Cardiac muscle cell (in vitro differentiated cells and primary cell): ENCODE data around the gene UQCRQ. TPM values are rescaled to one million over a fixed set of nuclear protein-coding genes. Genes with fewer than 3 reads are reported as not detected.

ENCODE experiments used
- DNase-seq, 2 donors: peaks; one replicate each; pipeline versions ENCODE4 v3.0.0 to v3.0.0-alpha.2; 2010 to 2017; ENCODE audit warnings: low read depth in 1 of 2, low spot score in 1 of 2
- H3K27ac ChIP-seq: fragments of 200-600 bp; sonication (generic); 2 replicates; pipeline ENCODE4 v1.5.1; 2016
- H3K27me3 ChIP-seq: fragments of 200-600 bp; sonication (generic); 2 replicates; pipeline ENCODE4 v1.6.0; 2016; ENCODE audit warnings: control low read depth
- H3K36me3 ChIP-seq: fragments of 200-600 bp; sonication (generic); 2 replicates; pipeline ENCODE4 v1.5.1; 2016; ENCODE audit warnings: control low read depth
- H3K4me1 ChIP-seq: fragments of 200-600 bp; sonication (generic); 2 replicates; pipeline ENCODE4 v1.8.1; 2017; ENCODE audit warnings: low read depth, mild to moderate bottlenecking, mixed run types
- H3K4me3 ChIP-seq: fragments of 200-600 bp; sonication (generic); 2 replicates; pipeline ENCODE4 v1.5.1; 2016; ENCODE audit warnings: mild to moderate bottlenecking
- H3K9me3 ChIP-seq: fragments of 200-600 bp; sonication (generic); 2 replicates; pipeline ENCODE4 v1.5.1; 2017; ENCODE audit warnings: low read depth, mild to moderate bottlenecking, control low read depth
- polyA plus RNA-seq: library from polyadenylated mRNA; unstranded; fragments of >200 nt; fragmentation: Nextera tagmentation; extraction: Ambion mirVana; gene quantifications from 2 replicates; pipeline ENCODE4 v1.2.1, GENCODE V29; 2016
- total RNA-seq: library from RNA; depleted of rRNA; stranded (reverse); fragments of >200 nt; gene quantifications from 2 replicates; pipeline ENCODE4 v1.2.3, GENCODE V29; 2016
- TF ChIP-seq, protein P1 (sequence below): IDR thresholded peaks from 2 replicates; pipeline ENCODE4 v1.5.1; 2012; ENCODE audit warnings: low read depth, mild to moderate bottlenecking, low read length

The UQCRQ gene
- total and polyA plus RNA-seq, 2 experiments from 2014 or later, result 97.0 to 1,297 TPM

GRCh38 chr5:132821791-132822190 lies 44.7 kb upstream of the UQCRQ start:
- Histone ChIP-seq H3K4me3 (no peak overlapping the region), H3K9me3 (no peaks in the 10 kb centered on the region), H3K4me1 (peaks cover 6% of the 10 kb centered on the region), H3K27me3 (peaks cover 36% of the 10 kb centered on the region), H3K27ac (no peak overlapping the region), H3K36me3 (no peaks in the 10 kb centered on the region)
- DNase-seq, result no peak
- TF ChIP-seq, protein P1, sequence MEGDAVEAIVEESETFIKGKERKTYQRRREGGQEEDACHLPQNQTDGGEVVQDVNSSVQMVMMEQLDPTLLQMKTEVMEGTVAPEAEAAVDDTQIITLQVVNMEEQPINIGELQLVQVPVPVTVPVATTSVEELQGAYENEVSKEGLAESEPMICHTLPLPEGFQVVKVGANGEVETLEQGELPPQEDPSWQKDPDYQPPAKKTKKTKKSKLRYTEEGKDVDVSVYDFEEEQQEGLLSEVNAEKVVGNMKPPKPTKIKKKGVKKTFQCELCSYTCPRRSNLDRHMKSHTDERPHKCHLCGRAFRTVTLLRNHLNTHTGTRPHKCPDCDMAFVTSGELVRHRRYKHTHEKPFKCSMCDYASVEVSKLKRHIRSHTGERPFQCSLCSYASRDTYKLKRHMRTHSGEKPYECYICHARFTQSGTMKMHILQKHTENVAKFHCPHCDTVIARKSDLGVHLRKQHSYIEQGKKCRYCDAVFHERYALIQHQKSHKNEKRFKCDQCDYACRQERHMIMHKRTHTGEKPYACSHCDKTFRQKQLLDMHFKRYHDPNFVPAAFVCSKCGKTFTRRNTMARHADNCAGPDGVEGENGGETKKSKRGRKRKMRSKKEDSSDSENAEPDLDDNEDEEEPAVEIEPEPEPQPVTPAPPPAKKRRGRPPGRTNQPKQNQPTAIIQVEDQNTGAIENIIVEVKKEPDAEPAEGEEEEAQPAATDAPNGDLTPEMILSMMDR, result no peak

- peak; percentile 62 to 71 for DNase-seq
- Histone ChIP-seq H3K27ac (no peak overlapping the region), H3K9me3 (no peaks in the 10 kb centered on the region), H3K4me1 (peaks cover 6% of the 10 kb centered on the region), H3K36me3 (no peaks in the 10 kb centered on the region), H3K4me3 (no peak overlapping the region), H3K27me3 (peaks cover 42% of the 10 kb centered on the region)
- TF ChIP-seq, protein P1, result no peak
Measured at GRCh38 chr5:132822650-132823480, 43.6 kb upstream of the UQCRQ start.

- Histone ChIP-seq H3K27me3 (peaks cover 45% of the 10 kb centered on the region), H3K4me3 (no peak overlapping the region), H3K36me3 (no peaks in the 10 kb centered on the region), H3K27ac (no peak overlapping the region), H3K9me3 (no peaks in the 10 kb centered on the region), H3K4me1 (peaks cover 6% of the 10 kb centered on the region)
- DNase-seq, result no peak
- TF ChIP-seq, protein P1, result no peak
Measured at GRCh38 chr5:132823481-132824050, 42.9 kb upstream of the UQCRQ start.

- DNase-seq, result no peak
- no peak overlapping the region for H3K4me3 ChIP-seq
- peaks cover 6% of the 10 kb centered on the region for H3K4me1 ChIP-seq
- no peak overlapping the region for H3K27ac ChIP-seq
- H3K27me3 ChIP-seq, result peaks cover 52% of the 10 kb centered on the region
- H3K36me3 ChIP-seq, result no peaks in the 10 kb centered on the region
- H3K9me3 ChIP-seq, result no peaks in the 10 kb centered on the region
- TF ChIP-seq, protein P1, result no peak
Measured at GRCh38 chr5:132824426-132824825, 42.0 kb upstream of the UQCRQ start.

DNA sequence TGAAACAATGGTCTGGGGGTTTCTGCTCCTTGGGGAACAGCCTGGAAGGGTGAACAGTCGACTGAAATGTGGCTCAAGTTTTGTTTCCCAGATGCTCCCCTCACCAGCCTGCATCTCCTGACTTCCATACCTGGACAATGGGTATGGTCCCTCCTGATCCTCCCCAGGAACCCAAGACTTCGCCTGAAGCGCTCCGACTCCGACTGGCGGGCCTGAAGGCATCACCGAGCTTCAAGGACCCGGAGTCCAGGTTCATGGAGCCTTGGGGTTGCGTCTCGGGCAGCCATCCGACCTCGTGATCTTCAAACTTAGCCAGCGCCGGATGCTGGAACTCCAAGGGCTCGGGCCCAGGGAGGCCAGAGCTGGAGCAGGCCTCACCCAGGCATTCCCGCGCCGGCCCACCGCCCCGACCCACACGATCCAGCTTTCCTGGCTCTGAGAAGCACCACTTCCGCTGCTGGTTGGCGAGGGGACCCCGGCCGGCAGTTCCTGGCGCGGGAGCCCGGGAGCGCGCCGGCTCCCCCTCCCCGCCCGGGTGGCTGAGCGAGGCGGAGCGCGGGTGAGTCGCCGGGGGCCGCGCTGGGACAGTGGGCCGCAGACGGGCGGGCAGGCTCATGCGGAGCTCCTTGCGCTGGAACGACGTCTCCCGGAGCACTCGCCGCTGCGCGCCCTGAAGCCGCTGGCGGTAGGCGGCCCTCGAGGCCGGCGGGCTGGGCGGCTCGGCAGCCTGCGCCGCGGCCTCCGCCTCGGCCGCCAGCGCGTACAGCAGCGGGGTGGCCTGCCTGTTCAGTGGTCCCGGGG lies 41.2 kb upstream of the UQCRQ start:
- Histone ChIP-seq H3K4me1 (peaks cover 6% of the 10 kb centered on the region), H3K27ac (no peak overlapping the region), H3K36me3 (no peaks in the 10 kb centered on the region), H3K27me3 (peaks cover 56% of the 10 kb centered on the region), H3K4me3 (no peak overlapping the region), H3K9me3 (no peaks in the 10 kb centered on the region)
- TF ChIP-seq, protein P1, result no peak
- no peak for DNase-seq
